ENCODE measurements around the gene CHMP5. TPM values are rescaled to one million over a fixed set of nuclear protein-coding genes. Genes with fewer than 3 reads are reported as not detected.

Gene CHMP5
- total RNA-seq, 1 experiment from 2014 or later, result 47.6 TPM

DNA sequence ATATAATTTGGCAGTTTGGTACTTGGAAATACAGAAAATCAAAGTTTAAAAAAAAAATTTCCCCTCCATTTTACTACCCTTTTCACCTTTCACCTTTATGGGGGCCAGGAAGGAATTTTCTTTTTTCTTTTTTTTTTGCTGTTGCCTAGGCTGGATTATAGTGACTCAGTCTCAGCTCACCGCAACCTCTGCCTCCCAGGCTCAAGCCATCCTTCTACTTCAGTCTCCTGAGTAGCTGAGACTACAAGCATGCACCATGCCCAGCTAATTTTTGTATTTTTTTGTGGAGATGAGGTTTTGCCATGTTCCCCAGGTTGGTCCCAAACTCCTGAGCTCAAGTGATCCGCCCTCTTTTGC, 9.1 kb downstream of the CHMP5 start:
- TF ChIP-seq, protein P1, sequence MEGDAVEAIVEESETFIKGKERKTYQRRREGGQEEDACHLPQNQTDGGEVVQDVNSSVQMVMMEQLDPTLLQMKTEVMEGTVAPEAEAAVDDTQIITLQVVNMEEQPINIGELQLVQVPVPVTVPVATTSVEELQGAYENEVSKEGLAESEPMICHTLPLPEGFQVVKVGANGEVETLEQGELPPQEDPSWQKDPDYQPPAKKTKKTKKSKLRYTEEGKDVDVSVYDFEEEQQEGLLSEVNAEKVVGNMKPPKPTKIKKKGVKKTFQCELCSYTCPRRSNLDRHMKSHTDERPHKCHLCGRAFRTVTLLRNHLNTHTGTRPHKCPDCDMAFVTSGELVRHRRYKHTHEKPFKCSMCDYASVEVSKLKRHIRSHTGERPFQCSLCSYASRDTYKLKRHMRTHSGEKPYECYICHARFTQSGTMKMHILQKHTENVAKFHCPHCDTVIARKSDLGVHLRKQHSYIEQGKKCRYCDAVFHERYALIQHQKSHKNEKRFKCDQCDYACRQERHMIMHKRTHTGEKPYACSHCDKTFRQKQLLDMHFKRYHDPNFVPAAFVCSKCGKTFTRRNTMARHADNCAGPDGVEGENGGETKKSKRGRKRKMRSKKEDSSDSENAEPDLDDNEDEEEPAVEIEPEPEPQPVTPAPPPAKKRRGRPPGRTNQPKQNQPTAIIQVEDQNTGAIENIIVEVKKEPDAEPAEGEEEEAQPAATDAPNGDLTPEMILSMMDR (conservative IDR thresholded peaks at IDR 0.05), result no peak

More for the DNA sequence above, 9.1 kb downstream of the CHMP5 start:
- Histone ChIP-seq H3T11ph (ENCODE audit: low read length) (no peak overlapping the region), H4K91ac (ENCODE audit: insufficient read length, low read depth, low read length) (no peak overlapping the region), H4K8ac (replicated peaks; ENCODE audit: insufficient read length, low read depth, low read length) (no peak overlapping the region), H3K9ac (ENCODE audit: extremely low read depth, insufficient read length, low read length) (no peak overlapping the region), H3K23me2 (ENCODE audit: insufficient read length, low read depth, low read length, poor library complexity, severe bottlenecking) (no peaks in the 10 kb centered on the region), H4K5ac (ENCODE audit: insufficient read length, low read depth, low read length) (no peak overlapping the region), H3K79me1 (ENCODE audit: insufficient read depth, low read depth, low read length, poor library complexity, severe bottlenecking) (no peaks in the 10 kb centered on the region), H2AFZ (ENCODE audit: low read length) (no peak overlapping the region), H2BK20ac (ENCODE audit: low read depth, low read length, poor library complexity, severe bottlenecking) (no peak overlapping the region), H2AK5ac (ENCODE audit: insufficient read length, low read length) (no peak overlapping the region), H3K9me3 (ENCODE audit: control insufficient read depth, low read depth, low read length) (no peaks in the 10 kb centered on the region), H2BK12ac (ENCODE audit: insufficient read length, low read depth, low read length) (no peak overlapping the region), H2BK120ac (ENCODE audit: low read depth, low read length, poor library complexity, severe bottlenecking) (no peak overlapping the region), H4K20me1 (ENCODE audit: control insufficient read depth, insufficient read depth, insufficient read length) (no peaks in the 10 kb centered on the region), H3K14ac (ENCODE audit: insufficient read depth, low read length) (no peak overlapping the region), H3K27ac (ENCODE audit: insufficient read length, low read depth, low read length) (no peak overlapping the region), H3K4me1 (ENCODE audit: insufficient read depth, low read length) (no peaks in the 10 kb centered on the region), H3K4ac (ENCODE audit: low read depth, low read length) (no peak overlapping the region), H3K4me2 (ENCODE audit: insufficient read depth, insufficient read length, low read length) (no peak overlapping the region), H3K18ac (ENCODE audit: insufficient read length, low read depth, low read length) (no peak overlapping the region), H3K79me2 (ENCODE audit: insufficient read depth, low read length) (no peaks in the 10 kb centered on the region), H3K27me3 (ENCODE audit: insufficient read depth, low read length) (no peaks in the 10 kb centered on the region), H3K56ac (ENCODE audit: insufficient read length, low read depth, low read length) (no peak overlapping the region), H2BK5ac (ENCODE audit: insufficient read length, low read length) (no peak overlapping the region), H3K23ac (ENCODE audit: insufficient read length, low read depth, low read length) (no peak overlapping the region), H2BK15ac (ENCODE audit: low read depth, low read length) (no peak overlapping the region)
- Mint-ChIP-seq H3K4me1 (no peaks in the 10 kb centered on the region), H3K27me3 (ENCODE audit: low read depth) (no peaks in the 10 kb centered on the region), H3K27ac (no peak overlapping the region), H3K4me3 (no peak overlapping the region), H3K9me3 (no peaks in the 10 kb centered on the region), H3K36me3 (ENCODE audit: insufficient read depth in 1 of 3, low read depth in 3 of 3) (peaks cover 16 to 74% (median 59%) of the 10 kb centered on the region in 3 experiments; a peak in 6 of 7 replicates)
- no peak for DNase-seq
- WGBS (ENCODE audit: extremely low coverage, insufficient read length, low lambda C conversion rate), result no CpG with 5 or more reads among the region's 2 CpGs

All from H9 (cell line).